GM21737 (cell line): ENCODE measurements around the gene WDR7.

Source experiments
- ATAC-seq: cut with Tn5 transposase; IDR thresholded peaks from one replicate; pipeline ENCODE4 v1.9.1; 2021; ENCODE audit warnings: mild to moderate bottlenecking, moderate library complexity; ENCODE audit not compliant: unreplicated experiment

The WDR7 gene

DNA sequence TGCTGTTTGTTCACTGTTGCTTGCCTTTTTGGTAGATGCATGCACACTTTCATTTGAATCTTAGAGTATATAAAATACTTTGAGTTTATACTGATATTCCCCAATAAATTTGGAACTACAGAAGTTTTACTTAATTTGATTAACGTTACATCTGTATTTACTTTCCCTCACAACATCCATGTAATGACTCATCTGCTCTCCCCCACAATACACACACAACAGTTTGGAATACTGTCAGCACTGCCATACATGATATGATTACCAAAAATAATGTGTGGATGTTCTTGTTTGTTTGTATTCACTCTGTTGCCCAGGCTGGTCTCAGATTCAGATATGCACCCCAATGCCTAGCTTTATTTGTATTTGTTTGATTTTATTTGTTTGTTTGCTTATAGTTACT is 144.2 kb downstream of the WDR7 start:
- no peak for ATAC-seq

GRCh38 chr18:56799756-56800155 is 148.6 kb downstream of the WDR7 start:
- ATAC-seq, result no peak

DNA sequence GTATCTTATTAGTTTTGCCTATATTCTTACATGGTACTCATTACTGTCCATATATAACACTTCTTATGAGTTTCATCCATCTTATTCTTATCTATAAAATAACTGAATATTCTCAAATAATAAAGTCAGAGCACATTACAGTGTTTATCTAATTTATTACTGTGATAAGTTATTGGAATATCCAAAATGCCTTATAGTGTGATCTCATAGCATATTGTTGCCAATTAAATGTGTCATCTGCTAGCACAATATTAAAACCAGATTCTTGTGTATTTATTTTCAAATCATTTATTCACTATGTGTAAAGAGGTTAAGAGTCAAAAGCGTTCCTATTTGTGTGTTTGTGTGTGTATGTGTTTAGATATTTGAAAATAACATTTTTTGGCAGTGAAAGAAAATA is 151.9 kb downstream of the WDR7 start:
- no peak for ATAC-seq

- no peak for ATAC-seq
Measured at GRCh38 chr18:56804395-56804794, 153.2 kb downstream of the WDR7 start.

DNA sequence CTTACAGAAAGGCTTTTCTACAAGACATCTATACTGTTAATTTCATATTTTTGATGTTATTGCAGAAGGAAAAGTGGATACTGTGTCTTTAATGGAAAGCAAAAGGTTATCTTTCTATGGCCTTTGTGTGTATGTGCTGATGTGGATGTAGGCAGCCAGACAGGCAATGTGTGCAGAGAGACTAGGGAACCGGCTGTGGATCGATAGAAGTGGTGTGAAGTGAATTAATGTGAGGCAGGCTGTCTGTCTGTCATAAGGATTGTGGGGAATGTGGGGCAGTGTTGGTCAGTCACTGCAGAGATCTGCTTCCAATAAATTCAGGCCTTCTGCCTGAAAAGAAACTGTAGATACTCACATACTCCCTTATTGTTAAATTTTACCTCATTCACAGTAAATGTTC is 156.7 kb downstream of the WDR7 start:
- no peak for ATAC-seq

DNA sequence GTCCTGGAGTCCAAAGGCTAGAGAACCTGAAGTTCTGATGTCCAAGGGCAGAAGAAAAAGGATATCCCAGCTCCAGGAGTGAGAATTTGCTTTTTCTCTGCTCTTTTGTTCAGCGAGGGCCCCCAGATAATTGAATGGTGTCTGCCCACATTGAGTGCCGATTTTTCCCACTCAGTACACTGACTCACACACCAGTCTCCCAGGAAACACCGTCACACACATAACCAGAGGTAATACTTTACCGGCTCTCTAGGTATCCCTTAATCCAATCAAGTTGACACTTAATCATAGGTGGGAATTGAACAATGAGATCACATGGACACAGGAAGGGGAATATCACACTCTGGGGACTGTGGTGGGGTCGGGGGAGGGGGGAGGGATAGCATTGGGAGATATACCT is 161.5 kb downstream of the WDR7 start:
- ATAC-seq, result no peak

DNA sequence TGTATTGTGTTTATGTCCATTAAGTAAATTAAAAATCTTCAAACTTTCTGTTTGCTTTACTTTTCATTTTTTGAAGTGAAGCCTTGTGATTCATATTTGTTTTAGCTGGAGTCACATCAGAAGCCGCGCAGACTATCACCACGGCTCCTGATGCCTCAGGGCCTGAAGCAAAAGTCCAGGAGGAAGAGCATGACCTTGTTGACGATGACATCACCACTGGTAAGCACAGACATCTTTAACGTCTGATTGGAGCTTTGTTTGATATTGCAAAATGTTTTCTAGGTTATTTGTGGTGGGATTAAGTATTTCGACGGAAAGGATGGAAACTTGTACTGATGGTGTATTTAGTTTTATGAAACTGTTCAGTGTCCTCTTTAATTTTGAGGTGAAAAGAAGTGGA is 164.8 kb downstream of the WDR7 start:
- ATAC-seq, result no peak

- no peak for ATAC-seq
Measured at GRCh38 chr18:56823986-56824565, 172.9 kb downstream of the WDR7 start.

- no peak for ATAC-seq
Measured at GRCh38 chr18:56825321-56825720, 174.2 kb downstream of the WDR7 start.

DNA sequence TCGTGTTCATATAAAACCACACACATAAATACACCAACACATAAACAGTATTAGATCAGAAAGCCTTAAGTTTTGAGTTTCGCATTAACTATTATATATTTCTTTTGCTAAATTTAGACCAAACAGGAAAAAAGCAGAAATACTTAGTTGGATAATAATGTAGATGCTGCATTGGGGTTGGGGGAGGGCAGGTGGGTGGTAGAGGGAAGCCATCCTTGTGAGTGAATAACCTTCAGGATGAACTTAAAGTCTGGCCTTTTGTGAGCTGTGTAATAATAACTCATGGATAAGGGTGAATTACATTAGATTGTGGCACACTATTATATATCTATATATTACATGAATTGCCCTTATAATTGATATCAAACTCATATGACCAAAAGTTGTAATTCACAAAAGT is 174.7 kb downstream of the WDR7 start:
- no peak for ATAC-seq

DNA sequence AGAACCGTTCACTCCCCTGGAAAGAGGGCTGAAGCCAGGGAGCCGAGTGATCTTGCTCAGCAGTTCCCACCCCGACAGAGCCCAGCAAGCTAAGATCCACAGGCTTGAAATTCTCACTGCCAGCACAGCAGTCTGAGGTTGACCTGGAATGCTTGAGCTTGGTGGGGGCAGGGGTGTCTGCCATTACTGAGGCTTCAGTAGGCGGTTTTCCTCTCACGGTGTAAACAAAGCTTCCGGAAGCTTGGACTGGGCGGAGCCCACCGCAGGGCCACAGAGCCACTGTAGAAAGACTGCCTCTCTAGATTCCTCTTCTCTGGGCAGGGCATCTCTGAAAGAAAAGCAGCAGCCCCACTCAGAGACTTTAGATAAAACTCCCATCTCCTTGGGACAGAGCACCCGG is 180.8 kb downstream of the WDR7 start:
- no peak for ATAC-seq

DNA sequence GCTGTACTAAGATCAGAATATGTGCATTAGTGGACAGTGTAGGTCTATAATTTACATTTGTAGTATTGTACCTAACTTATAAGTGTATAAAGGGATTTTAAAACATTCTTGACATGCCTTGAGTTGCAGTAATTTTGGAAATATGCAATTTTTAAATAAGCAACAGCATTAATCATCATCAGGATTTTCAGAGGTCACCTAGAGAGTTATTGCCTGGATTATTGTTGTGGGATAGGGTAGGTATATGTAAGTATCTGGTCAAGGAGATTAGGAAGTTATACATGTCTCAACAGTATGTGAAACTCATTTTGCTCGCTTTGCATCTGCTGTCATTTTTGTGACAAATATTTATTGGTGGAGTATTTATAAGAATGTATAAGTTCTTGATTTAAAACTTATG is 184.2 kb downstream of the WDR7 start:
- ATAC-seq, result no peak

GRCh38 chr18:56836173-56836572 is 185.0 kb downstream of the WDR7 start:
- ATAC-seq, result no peak

- ATAC-seq, result no peak
Measured at GRCh38 chr18:56841836-56842235, 190.7 kb downstream of the WDR7 start.

DNA sequence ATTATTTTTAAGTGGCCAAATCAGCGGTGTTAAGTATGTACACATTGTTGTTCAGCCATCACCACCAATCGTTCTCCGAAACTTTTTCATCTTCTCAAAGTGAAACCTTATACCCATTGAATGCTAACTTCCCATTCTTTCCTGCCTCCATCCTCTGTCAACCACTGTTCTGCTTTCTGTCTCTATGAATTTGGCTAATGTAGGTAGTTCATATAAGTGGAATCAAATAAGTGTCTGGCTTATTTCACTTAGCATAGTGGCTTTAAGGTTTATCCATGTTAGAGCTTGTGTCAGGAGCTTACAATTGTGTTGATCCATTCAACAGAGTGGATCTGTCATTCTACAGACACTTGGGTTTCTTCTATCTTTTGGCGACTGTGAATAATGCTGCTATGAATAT is 192.1 kb downstream of the WDR7 start:
- no peak for ATAC-seq

DNA sequence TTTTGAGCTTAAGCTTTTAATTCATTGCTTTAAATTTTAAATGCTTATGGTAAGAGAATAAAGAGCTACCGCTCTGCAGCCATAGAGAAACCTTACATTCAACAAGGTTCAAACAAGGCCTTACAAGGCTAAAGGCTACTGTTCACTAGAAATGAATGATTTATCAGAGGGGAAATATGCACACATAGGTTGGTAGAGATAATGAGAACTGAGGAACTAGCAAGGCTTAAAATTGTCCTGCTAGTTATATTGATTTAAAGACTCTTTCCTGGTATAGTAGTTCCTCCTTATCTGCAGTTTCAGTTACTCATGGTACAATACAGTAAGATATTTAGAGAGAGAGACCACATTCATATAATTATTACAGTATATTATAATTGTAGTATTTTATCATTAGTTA is 193.4 kb downstream of the WDR7 start:
- no peak for ATAC-seq

GRCh38 chr18:56851774-56852173 is 200.6 kb downstream of the WDR7 start:
- ATAC-seq, result peak; percentile 84

DNA sequence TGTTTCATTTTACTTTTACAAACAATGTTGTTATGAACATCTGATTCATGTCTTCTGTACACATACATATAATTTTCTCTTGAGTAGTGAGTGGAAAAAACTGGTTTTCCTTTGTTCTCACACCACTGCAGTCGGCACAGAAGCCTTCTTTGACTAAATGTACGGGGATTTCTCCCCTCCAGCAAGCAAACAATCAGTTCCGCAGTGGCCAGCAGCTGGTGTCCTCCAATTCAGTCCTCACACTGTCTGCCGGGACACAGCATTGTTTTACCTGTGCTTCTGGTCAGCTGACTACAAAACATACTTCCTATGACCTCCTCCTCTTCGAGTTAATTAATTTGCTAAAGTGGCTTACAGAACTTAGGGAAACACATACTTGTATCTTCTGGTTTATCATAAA is 202.8 kb downstream of the WDR7 start:
- no peak for ATAC-seq

DNA sequence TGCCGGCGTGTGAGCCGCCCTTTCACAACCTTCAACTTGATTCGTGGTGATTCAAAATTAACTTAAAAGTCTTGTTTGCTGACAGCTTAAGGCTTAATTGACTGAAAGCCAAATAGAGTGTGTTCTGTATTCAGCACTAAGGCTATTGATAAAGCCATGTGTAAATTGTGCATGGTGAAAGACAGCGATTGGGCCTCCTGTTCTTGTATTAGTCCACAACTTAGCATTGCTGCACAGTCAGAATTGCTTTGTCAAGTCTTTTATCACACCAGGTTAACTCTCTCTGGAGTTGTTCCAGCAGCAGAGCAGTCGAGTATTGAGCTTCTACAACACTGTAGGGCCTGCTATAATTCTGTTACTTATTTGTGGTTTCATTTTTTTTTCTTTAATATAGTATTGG is 210.1 kb downstream of the WDR7 start:
- no peak for ATAC-seq

- peak; percentile 65 for ATAC-seq
Measured at GRCh38 chr18:56869189-56869777, 218.1 kb downstream of the WDR7 start.

DNA sequence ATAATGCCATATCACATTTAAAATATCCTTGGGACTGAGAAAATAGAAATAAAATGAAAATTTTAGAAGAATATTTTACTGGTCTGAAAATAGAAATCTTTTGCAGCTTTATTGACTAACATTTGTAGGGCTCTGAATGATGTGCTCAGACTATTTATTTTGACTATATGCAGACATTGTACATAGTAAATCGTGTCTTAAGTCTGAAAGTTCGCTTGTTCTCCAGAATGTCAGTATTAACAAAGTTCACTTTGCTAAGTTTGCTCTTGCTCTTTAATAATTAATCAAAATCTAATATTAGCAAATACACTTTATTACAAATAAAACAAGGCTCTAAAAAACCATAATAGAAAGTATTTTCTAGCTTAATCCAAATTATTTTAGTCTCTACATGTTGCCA is 219.8 kb downstream of the WDR7 start:
- ATAC-seq, result no peak

DNA sequence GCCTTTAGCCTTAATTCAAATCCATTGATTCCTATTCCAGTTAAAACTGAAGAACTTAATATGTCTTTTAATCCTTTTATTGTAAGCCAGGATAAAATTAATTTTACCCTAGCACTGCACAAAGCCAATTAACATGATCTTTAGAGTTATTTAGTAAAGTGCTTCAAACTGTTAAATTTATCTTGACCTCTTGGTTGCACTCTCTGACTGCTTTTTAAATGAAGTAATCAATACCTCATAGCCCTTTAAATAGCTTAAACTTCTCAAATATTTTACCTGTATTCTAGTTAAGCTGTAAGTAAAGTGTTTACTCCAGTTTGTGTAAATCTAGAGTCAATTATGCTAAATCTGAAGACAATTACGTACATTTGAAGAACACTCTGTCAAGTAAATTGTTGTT is 221.0 kb downstream of the WDR7 start:
- ATAC-seq, result no peak

DNA sequence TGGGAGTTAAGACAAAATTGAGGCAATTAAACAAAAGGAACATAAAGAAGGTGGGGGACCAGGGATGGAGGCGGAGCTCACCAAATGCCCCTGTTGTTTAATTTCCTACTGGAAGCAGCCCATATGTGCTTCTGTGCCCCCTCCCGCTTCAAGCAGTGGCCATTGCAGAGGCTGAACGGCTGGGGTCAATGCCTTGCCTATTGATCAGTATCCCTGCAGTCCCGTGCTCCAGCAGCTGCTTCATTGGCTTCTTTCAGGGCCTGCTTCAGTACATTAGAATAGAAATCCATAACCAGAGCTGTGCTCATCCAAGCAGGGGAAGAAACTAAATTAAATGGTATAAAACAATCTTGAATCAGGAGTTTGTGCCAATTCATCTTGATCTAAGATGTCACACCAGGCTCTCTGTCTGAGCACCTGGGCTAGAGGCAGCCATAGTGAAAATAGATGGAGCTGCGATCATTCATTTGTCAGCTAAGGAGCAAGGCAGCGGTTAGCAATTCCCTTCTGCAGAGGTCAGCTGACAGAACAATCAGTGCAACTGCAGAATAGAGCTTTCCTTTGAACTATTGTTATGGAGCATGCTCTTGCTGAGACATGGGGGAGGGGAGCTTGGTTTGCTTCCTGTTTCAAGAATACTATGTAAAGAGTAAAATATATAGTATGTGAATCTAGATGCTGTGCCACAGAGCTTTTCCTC is 222.4 kb downstream of the WDR7 start:
- no peak for ATAC-seq
